Liver (tissue), 9 donors: ENCODE results near the gene RNF157. TPM values are rescaled to one million over a fixed set of nuclear protein-coding genes. Genes with fewer than 3 reads are reported as not detected.

ENCODE experiments used
- DNase-seq: peaks from one replicate; pipeline ENCODE4 v3.0.0-alpha.2; 2017; ENCODE audit warnings: low spot score
- H3K27ac ChIP-seq, 2 donors: one replicate each; pipeline ENCODE4 v1.7.0; 2013; ENCODE audit warnings: inconsistent platforms in 2 of 2, low read length in 2 of 2, control low read depth in 1 of 2, low read depth in 1 of 2, mild to moderate bottlenecking in 1 of 2
- H3K27me3 ChIP-seq, 4 donors: one replicate each; pipeline versions ENCODE4 v1.6.1 to v1.7.0; 2013; ENCODE audit warnings: low read length in 3 of 4, inconsistent platforms in 1 of 4, mild to moderate bottlenecking in 1 of 4, moderate library complexity in 1 of 4; ENCODE audit not compliant: control insufficient read depth in 4 of 4, insufficient read depth in 4 of 4
- H3K36me3 ChIP-seq, 4 donors: one replicate each; pipeline versions ENCODE4 v1.6.1 to v1.7.0; 2013; ENCODE audit warnings: low read length in 3 of 4, mild to moderate bottlenecking in 3 of 4, low read depth in 1 of 4, moderate library complexity in 1 of 4; ENCODE audit not compliant: control insufficient read depth in 4 of 4, insufficient read depth in 3 of 4
- H3K4me1 ChIP-seq, 4 donors: one replicate each; pipeline versions ENCODE4 v1.6.1 to v1.7.0; 2013; ENCODE audit warnings: low read length in 3 of 4, mild to moderate bottlenecking in 3 of 4, moderate library complexity in 1 of 4; ENCODE audit not compliant: control insufficient read depth in 4 of 4, insufficient read depth in 4 of 4
- H3K4me3 ChIP-seq, 3 donors: one replicate each; pipeline versions ENCODE4 v1.6.1 to v1.7.0; 2013; ENCODE audit warnings: low read length in 3 of 3, control low read depth in 1 of 3, low read depth in 1 of 3, mild to moderate bottlenecking in 1 of 3
- H3K9ac ChIP-seq, 2 donors: one replicate each; pipeline ENCODE4 v1.7.0; 2013; ENCODE audit warnings: low read length in 2 of 2, mild to moderate bottlenecking in 2 of 2, moderate library complexity in 2 of 2, control low read depth in 1 of 2, low read depth in 1 of 2
- H3K9me3 ChIP-seq, 4 donors: one replicate each; pipeline versions ENCODE4 v1.6.1 to v1.7.0; 2013; ENCODE audit warnings: low read length in 3 of 4; ENCODE audit not compliant: control insufficient read depth in 4 of 4
- EGR1 ChIP-seq, 2 donors: IDR thresholded peaks; 2 replicates each; pipeline ENCODE4 v1.6.1; 2016 to 2018; ENCODE audit warnings: antibody characterized with exemption in 2 of 2, low read depth in 2 of 2
- FOXA1 ChIP-seq: IDR thresholded peaks from 2 replicates; pipeline ENCODE4 v1.6.1; 2016; ENCODE audit warnings: antibody characterized with exemption
- FOXA2 ChIP-seq: IDR thresholded peaks from 2 replicates; pipeline ENCODE4 v1.6.1; 2016; ENCODE audit warnings: antibody characterized with exemption
- GABPA ChIP-seq, 2 donors: IDR thresholded peaks in 1 of 2; conservative IDR thresholded peaks in 1 of 2; 2 replicates each; pipeline ENCODE4 v1.6.1; 2016; ENCODE audit warnings: antibody characterized with exemption in 2 of 2, mild to moderate bottlenecking in 1 of 2, moderate library complexity in 1 of 2
- HNF4A ChIP-seq, 2 donors: conservative IDR thresholded peaks; 2 replicates each; pipeline ENCODE4 v1.6.1; 2016; ENCODE audit warnings: antibody characterized with exemption in 2 of 2, mild to moderate bottlenecking in 2 of 2
- JUND ChIP-seq, 2 donors: IDR thresholded peaks; 2 replicates each; pipeline ENCODE4 v1.6.1; 2016; ENCODE audit warnings: antibody characterized with exemption in 2 of 2
- RAD21 ChIP-seq, 2 donors: IDR thresholded peaks; 2 replicates each; pipeline ENCODE4 v1.6.1; 2016; ENCODE audit warnings: antibody characterized with exemption in 2 of 2, mild to moderate bottlenecking in 2 of 2
- RXRA ChIP-seq, 2 donors: IDR thresholded peaks; 2 replicates each; pipeline ENCODE4 v1.6.1; 2017 to 2018; ENCODE audit warnings: antibody characterized with exemption in 2 of 2, mild to moderate bottlenecking in 1 of 2
- SP1 ChIP-seq: IDR thresholded peaks from 2 replicates; pipeline ENCODE4 v1.6.1; 2018; ENCODE audit warnings: antibody characterized with exemption, mild to moderate bottlenecking
- YY1 ChIP-seq: IDR thresholded peaks from 2 replicates; pipeline ENCODE4 v1.6.1; 2016; ENCODE audit warnings: antibody characterized with exemption, mild to moderate bottlenecking
- WGBS: extraction: QIAGEN DNeasy Blood & Tissue Kit; methylation state at CpG from one replicate; pipeline ENCODE4 v1.1.7; 2013; 5-methylcytosine and 5-hydroxymethylcytosine counted together
- polyA plus RNA-seq, 2 donors: library from polyadenylated mRNA; stranded (reverse) in 1 of 2; unstranded in 1 of 2; fragments of 200-250 nt in 1 of 2; fragments of >200 nt in 1 of 2; fragmentation: Nextera tagmentation in 1 of 2; extraction: Ambion mirVana in 1 of 2; gene quantifications; one replicate each; pipeline versions ENCODE4 v1.2.1 to v1.2.3, GENCODE V29; 2013 to 2015
- total RNA-seq, 2 donors: library from RNA; depleted of rRNA; stranded (reverse); fragments of >200 nt; gene quantifications; one replicate each; pipeline ENCODE4 v1.2.3, GENCODE V29; 2014
- TF ChIP-seq, protein P1 (sequence below): IDR thresholded peaks from 2 replicates; pipeline ENCODE4 v1.6.1; 2016; ENCODE audit warnings: antibody characterized with exemption, mild to moderate bottlenecking
- TF ChIP-seq, protein P2 (sequence below): IDR thresholded peaks from 2 replicates; pipeline ENCODE4 v1.6.1; 2016; ENCODE audit warnings: antibody characterized with exemption
- TF ChIP-seq, protein P3 (sequence below): IDR thresholded peaks from 2 replicates; pipeline ENCODE4 v1.6.1; 2016; ENCODE audit warnings: antibody characterized with exemption
- donor health status: healthy.
- donor health status: healthy.
- donor health status: healthy.
- donor health status: healthy.
- donor health status: healthy.

RNF157 gene
- total and polyA plus RNA-seq, 4 donors = 0.42 to 2.9 (median 0.66) TPM

DNA sequence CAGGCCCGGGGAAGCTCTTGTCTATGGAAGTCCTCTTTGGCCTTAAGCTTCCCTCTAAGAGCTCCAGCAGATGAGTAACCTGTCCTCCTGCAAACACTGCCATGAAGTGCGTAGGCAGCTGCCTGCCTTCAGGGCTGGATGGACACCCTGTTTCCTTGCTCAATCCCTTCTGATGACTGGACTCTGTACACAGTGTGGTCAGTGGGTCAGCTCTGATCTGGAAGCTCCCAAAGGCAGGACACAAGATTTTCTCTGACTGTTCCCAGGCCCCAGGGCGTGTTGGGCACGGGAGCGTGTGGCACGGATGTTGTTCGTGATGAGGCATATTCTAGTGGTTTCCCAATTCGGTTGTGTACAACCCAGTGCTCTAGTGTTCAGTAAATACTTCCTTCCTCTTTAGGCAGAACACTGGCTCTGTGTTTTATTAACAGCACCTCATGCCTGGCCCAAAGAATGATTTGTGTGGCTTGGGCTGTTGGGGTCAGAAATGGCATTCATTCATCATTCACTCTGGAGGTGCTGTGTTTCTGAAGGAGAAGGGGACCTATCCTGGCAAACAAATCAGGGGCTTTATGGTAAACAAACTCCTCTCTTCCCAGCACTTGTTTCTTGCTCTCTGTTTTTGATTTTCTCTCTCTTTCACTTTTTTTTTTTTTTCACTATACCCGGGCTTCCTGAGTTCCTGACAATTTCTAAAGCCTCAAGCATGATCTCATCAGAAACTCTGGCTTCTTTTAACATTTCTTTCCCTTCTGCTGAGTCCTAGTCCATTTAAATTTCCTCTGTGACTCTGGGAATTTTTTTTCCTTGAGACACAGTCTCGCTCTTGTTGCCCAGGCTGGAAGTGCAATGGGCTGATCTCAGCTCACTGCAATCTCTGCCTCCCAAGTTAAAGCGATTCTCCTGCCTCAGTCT lies 12.0 kb upstream of the RNF157 start (continued):
- TF ChIP-seq, protein P1, sequence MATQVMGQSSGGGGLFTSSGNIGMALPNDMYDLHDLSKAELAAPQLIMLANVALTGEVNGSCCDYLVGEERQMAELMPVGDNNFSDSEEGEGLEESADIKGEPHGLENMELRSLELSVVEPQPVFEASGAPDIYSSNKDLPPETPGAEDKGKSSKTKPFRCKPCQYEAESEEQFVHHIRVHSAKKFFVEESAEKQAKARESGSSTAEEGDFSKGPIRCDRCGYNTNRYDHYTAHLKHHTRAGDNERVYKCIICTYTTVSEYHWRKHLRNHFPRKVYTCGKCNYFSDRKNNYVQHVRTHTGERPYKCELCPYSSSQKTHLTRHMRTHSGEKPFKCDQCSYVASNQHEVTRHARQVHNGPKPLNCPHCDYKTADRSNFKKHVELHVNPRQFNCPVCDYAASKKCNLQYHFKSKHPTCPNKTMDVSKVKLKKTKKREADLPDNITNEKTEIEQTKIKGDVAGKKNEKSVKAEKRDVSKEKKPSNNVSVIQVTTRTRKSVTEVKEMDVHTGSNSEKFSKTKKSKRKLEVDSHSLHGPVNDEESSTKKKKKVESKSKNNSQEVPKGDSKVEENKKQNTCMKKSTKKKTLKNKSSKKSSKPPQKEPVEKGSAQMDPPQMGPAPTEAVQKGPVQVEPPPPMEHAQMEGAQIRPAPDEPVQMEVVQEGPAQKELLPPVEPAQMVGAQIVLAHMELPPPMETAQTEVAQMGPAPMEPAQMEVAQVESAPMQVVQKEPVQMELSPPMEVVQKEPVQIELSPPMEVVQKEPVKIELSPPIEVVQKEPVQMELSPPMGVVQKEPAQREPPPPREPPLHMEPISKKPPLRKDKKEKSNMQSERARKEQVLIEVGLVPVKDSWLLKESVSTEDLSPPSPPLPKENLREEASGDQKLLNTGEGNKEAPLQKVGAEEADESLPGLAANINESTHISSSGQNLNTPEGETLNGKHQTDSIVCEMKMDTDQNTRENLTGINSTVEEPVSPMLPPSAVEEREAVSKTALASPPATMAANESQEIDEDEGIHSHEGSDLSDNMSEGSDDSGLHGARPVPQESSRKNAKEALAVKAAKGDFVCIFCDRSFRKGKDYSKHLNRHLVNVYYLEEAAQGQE = peak; percentile 11
- TF ChIP-seq, protein P2, sequence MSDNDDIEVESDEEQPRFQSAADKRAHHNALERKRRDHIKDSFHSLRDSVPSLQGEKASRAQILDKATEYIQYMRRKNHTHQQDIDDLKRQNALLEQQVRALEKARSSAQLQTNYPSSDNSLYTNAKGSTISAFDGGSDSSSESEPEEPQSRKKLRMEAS = peak; percentile 59

DNA sequence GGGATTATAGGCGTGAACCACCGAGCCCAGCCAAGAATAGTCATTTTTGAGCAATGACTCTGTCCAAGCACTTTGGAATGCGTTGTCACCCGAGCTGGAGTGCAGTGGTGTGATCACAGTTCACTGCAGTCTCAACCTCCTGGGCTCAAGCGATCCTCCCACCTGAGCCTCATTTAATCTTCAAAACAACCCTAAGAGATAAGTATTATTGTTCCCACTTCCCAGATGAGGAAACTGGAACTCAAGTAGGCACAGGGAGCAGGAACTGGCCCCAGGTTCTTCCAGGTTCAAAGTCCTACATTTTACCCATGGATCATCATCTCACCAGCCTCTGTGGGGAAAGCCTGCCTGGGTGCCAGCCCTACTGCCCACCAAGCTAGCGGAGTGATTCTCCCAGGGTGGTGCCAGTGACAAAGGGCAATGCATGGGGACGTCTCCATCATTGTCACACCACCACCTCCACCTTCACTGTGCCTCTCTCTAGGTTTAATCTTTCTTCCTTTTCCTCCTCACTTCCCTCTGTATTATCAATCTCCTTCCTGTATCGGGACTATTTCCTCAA lies 11.3 kb upstream of the RNF157 start:
- 87% methylated on average over 8 of the region's 8 CpGs for WGBS
- DNase-seq = no peak
- no peaks in the 10 kb centered on the region for H3K9me3 ChIP-seq
- H3K36me3 ChIP-seq = no peaks in the 10 kb centered on the region
- H3K9ac ChIP-seq = no peak overlapping the region
- H3K4me3 ChIP-seq = no peak overlapping the region
- H3K27ac ChIP-seq = peak overlapping the region; percentile 52 to 53
- TF ChIP-seq FOXA2 (no peak), GABPA (IDR thresholded peaks at IDR 0.05 in 1 of 2, conservative IDR thresholded peaks at IDR 0.05 in 1 of 2) (no peak), FOXA1 (no peak), RXRA (IDR thresholded peaks at IDR 0.05) (no peak), YY1 (no peak), HNF4A (conservative IDR thresholded peaks at IDR 0.05) (no peak), JUND (IDR thresholded peaks at IDR 0.05) (no peak), RAD21 (IDR thresholded peaks at IDR 0.05) (no peak), EGR1 (IDR thresholded peaks at IDR 0.05; ENCODE audit: low read depth in 2 of 2) (no peak), SP1 (no peak)
- TF ChIP-seq, protein P2 = no peak
- TF ChIP-seq, protein P3, sequence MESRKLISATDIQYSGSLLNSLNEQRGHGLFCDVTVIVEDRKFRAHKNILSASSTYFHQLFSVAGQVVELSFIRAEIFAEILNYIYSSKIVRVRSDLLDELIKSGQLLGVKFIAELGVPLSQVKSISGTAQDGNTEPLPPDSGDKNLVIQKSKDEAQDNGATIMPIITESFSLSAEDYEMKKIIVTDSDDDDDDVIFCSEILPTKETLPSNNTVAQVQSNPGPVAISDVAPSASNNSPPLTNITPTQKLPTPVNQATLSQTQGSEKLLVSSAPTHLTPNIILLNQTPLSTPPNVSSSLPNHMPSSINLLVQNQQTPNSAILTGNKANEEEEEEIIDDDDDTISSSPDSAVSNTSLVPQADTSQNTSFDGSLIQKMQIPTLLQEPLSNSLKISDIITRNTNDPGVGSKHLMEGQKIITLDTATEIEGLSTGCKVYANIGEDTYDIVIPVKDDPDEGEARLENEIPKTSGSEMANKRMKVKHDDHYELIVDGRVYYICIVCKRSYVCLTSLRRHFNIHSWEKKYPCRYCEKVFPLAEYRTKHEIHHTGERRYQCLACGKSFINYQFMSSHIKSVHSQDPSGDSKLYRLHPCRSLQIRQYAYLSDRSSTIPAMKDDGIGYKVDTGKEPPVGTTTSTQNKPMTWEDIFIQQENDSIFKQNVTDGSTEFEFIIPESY = no peak
- no peaks in the 10 kb centered on the region for H3K27me3 ChIP-seq
- H3K4me1 ChIP-seq = peaks cover under 1 to 7% (median 2%) of the 10 kb centered on the region in 4 donors
